ENCODE results near the gene SPON1.

DNA sequence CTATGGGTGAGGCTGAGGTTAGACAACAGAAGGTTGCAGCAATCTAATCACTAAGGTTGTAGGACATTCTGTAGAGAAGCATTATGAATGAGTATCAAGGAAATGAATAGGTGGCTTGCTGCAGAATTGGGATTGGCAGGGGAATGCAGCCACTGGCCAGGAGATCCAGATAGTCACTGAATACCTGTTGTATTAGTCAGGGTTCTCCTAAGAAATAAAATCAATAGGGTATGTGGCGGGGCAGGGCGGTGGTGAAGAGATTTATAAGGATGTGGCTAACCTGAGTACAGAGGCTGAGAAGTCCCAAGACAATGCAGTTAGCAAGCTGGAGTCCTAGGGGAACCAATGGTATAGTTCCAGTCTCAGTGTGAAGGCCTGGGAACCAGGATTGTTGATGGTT, 163.0 kb downstream of the SPON1 start:
- no peak for TF ChIP-seq POLR2A (IDR thresholded peaks at IDR 0.05)
- TF ChIP-seq, protein P1, sequence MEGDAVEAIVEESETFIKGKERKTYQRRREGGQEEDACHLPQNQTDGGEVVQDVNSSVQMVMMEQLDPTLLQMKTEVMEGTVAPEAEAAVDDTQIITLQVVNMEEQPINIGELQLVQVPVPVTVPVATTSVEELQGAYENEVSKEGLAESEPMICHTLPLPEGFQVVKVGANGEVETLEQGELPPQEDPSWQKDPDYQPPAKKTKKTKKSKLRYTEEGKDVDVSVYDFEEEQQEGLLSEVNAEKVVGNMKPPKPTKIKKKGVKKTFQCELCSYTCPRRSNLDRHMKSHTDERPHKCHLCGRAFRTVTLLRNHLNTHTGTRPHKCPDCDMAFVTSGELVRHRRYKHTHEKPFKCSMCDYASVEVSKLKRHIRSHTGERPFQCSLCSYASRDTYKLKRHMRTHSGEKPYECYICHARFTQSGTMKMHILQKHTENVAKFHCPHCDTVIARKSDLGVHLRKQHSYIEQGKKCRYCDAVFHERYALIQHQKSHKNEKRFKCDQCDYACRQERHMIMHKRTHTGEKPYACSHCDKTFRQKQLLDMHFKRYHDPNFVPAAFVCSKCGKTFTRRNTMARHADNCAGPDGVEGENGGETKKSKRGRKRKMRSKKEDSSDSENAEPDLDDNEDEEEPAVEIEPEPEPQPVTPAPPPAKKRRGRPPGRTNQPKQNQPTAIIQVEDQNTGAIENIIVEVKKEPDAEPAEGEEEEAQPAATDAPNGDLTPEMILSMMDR (IDR thresholded peaks at IDR 0.05): no peak

All from suprapubic skin (tissue), 3 donors.